Measurements from ENCODE around the gene ZNF821.

DNA sequence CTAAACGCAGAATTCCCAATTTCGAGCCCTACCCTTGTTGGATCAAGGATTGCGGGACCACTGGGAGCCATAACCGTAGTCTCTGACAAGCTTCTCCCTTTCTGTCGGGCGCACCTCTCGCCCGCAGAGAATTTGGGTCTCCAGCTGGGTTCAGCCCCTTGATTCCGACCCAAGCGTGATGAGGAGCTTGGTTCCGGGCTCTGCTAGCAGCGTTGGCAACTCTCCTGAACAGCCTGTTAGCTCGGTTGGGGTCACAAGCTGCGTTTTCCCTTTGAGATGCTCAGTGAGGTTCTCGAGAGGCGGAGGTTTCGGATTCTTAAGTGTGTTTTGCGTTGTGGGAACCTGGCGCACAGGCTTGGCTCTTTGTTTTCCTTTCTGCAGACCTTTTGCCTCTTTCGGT is 37.6 kb downstream of the ZNF821 start:
- TF ChIP-seq TCF4 (CRISPR knock-in tag; IDR thresholded peaks at IDR 0.05; ENCODE audit: borderline replicate concordance) (no peak), SNAI2 (CRISPR knock-in tag; IDR thresholded peaks at IDR 0.05) (no peak), ESRRG (CRISPR knock-in tag; IDR thresholded peaks at IDR 0.05) (no peak), GLIS3 (CRISPR knock-in tag; IDR thresholded peaks at IDR 0.05) (no peak)

Measured in SK-N-SH treated with all-trans-retinoic acid at 6 μM for 48 hours (cell line).